SK-N-SH (cell line): Measurements from ENCODE around the gene POPDC3. TPM values are rescaled to one million over a fixed set of nuclear protein-coding genes. Genes with fewer than 3 reads are reported as not detected.

Source experiments
- CTCF ChIA-PET: fragments of 300-600, 350-600 bp; formaldehyde crosslinking; extraction: SDS; loops from one replicate; lab custom pipeline; 2021; lab: Yijun Ruan, JAX
- POLR2A ChIA-PET: fragments of 350-600 bp; sonication (Branson Sonifier 250); formaldehyde crosslinking; extraction: SDS; loops from one replicate; lab custom pipeline; 2020; ENCODE audit warnings: antibody characterized with exemption, inconsistent platforms; lab: Yijun Ruan, JAX
- DNase-seq: peaks from one replicate; pipeline ENCODE4 v3.0.0; 2012
- H2AFZ ChIP-seq: fragments of 200-600 bp; sonication (generic); 2 replicates; pipeline ENCODE4 v1.8.1; 2016; ENCODE audit warnings: antibody characterized with exemption, mild to moderate bottlenecking, low read depth
- H3F3A ChIP-seq: fragments of 200-600 bp; sonication (generic); replicated peaks from 2 replicates; pipeline ENCODE3; 2016; ENCODE audit warnings: antibody characterized with exemption, mild to moderate bottlenecking; ENCODE audit not compliant: insufficient read depth
- H3K27ac ChIP-seq, 2 experiments: fragments of 200-500 bp in 1 of 2; fragments of 200-600 bp in 1 of 2; sonication (Bioruptor generic) in 1 of 2; sonication (generic), shearing (Covaris generic) in 1 of 2; 2 replicates each; pipeline versions ENCODE4 v1.5.1 to v1.6.1; 2014 to 2016; ENCODE audit warnings: low read depth in 2 of 2, inconsistent platforms in 1 of 2, low read length in 1 of 2, mild to moderate bottlenecking in 1 of 2, mixed read lengths in 1 of 2
- H3K27me3 ChIP-seq: fragments of 200-600 bp; sonication (generic), shearing (Covaris generic); 2 replicates; pipeline ENCODE4 v1.6.1; 2016; ENCODE audit warnings: mixed run types; ENCODE audit not compliant: insufficient read depth
- H3K36me3 ChIP-seq, 2 experiments: fragments of 200-500 bp in 1 of 2; fragments of 200-600 bp in 1 of 2; sonication (Bioruptor generic) in 1 of 2; sonication (generic) in 1 of 2; replicated peaks in 1 of 2; 2 replicates each; pipeline versions ENCODE3 to v1.5.1; 2014 to 2016; ENCODE audit warnings: low read length in 1 of 2, mild to moderate bottlenecking in 1 of 2; ENCODE audit not compliant: insufficient read depth in 2 of 2, control insufficient read depth in 1 of 2
- H3K4me1 ChIP-seq, 2 experiments: fragments of 200-500 bp in 1 of 2; fragments of 200-600 bp in 1 of 2; sonication (Bioruptor generic) in 1 of 2; sonication (generic), shearing (Covaris generic) in 1 of 2; 2 replicates each; pipeline versions ENCODE4 v1.5.1 to v1.6.1; 2014 to 2016; ENCODE audit warnings: low read depth in 1 of 2, low read length in 1 of 2, mixed run types in 1 of 2; ENCODE audit not compliant: insufficient read depth in 2 of 2, control insufficient read depth in 1 of 2
- H3K4me2 ChIP-seq: fragments of 200-600 bp; sonication (generic), shearing (Covaris generic); 2 replicates; pipeline ENCODE4 v1.6.1; 2017; ENCODE audit warnings: mixed run types
- H3K4me3 ChIP-seq, 2 experiments: fragments of 200-500 bp in 1 of 2; fragments of 200-600 bp in 1 of 2; sonication (Bioruptor generic) in 1 of 2; sonication (generic), shearing (Covaris generic) in 1 of 2; 2 replicates each; pipeline versions ENCODE4 v1.5.1 to v1.8.1; 2014 to 2016; ENCODE audit warnings: low read depth in 2 of 2, inconsistent platforms in 1 of 2, low read length in 1 of 2, mild to moderate bottlenecking in 1 of 2, mixed read lengths in 1 of 2, moderate library complexity in 1 of 2
- H3K79me2 ChIP-seq: fragments of 200-600 bp; sonication (generic); 2 replicates; pipeline ENCODE4 v1.8.1; 2017; ENCODE audit warnings: mild to moderate bottlenecking; ENCODE audit not compliant: insufficient read depth
- H3K9ac ChIP-seq: fragments of 200-600 bp; sonication (generic); 2 replicates; pipeline ENCODE4 v1.6.1; 2017; ENCODE audit warnings: mixed run types
- H3K9me2 ChIP-seq: fragments of 200-600 bp; sonication (generic); 2 replicates; pipeline ENCODE4 v1.6.1; 2017; ENCODE audit warnings: mixed run types
- H3K9me3 ChIP-seq: fragments of 200-600 bp; sonication (generic); 2 replicates; pipeline ENCODE4 v1.6.1; 2017; ENCODE audit warnings: mixed run types, mild to moderate bottlenecking, moderate library complexity
- H4K20me1 ChIP-seq: fragments of 200-600 bp; sonication (generic); 2 replicates; pipeline ENCODE4 v1.6.1; 2017; ENCODE audit warnings: mild to moderate bottlenecking, mixed run types; ENCODE audit not compliant: insufficient read depth
- CHD2 ChIP-seq: fragments of 150-350 bp; IDR thresholded peaks from 2 replicates; pipeline ENCODE4 v1.6.1; 2018; ENCODE audit warnings: low read length; ENCODE audit not compliant: partially characterized antibody
- ELF1 ChIP-seq: IDR thresholded peaks from 2 replicates; pipeline ENCODE4 v1.4.0; 2012
- EP300 ChIP-seq, 2 experiments: IDR thresholded peaks; 2 replicates each; pipeline versions ENCODE4 v1.4.0 to v1.6.1; 2012; ENCODE audit warnings: borderline replicate concordance in 1 of 2, low read depth in 1 of 2, low read length in 1 of 2
- FOSL2 ChIP-seq: IDR thresholded peaks from 2 replicates; pipeline ENCODE4 v1.4.0; 2012; ENCODE audit warnings: low read depth, mild to moderate bottlenecking, moderate library complexity, borderline replicate concordance
- GABPA ChIP-seq: IDR thresholded peaks from 2 replicates; pipeline ENCODE4 v1.4.0; 2012; ENCODE audit warnings: low read depth, mild to moderate bottlenecking
- GATA2 ChIP-seq: sonication (generic); formaldehyde crosslinking; IDR thresholded peaks from 2 replicates; pipeline ENCODE4 v1.5.0; 2020; ENCODE audit warnings: mild to moderate bottlenecking, missing genetic modification reagents
- NFIC ChIP-seq: IDR thresholded peaks from 2 replicates; pipeline ENCODE4 v1.4.0; 2012; ENCODE audit warnings: borderline replicate concordance
- RAD21 ChIP-seq: IDR thresholded peaks from 2 replicates; pipeline ENCODE4 v1.6.1; 2012; ENCODE audit warnings: mild to moderate bottlenecking, low read length
- RCOR1 ChIP-seq: fragments of 150-350 bp; IDR thresholded peaks from 2 replicates; pipeline ENCODE4 v1.6.1; 2017; ENCODE audit warnings: antibody characterized with exemption, low read length
- RFX5 ChIP-seq: IDR thresholded peaks from 2 replicates; pipeline ENCODE4 v1.6.1; 2012; ENCODE audit warnings: mild to moderate bottlenecking, improper control_type of control experiment, low read length
- RXRA ChIP-seq: IDR thresholded peaks from 2 replicates; pipeline ENCODE4 v1.4.0; 2012; ENCODE audit warnings: low read depth, mild to moderate bottlenecking, borderline replicate concordance
- SIN3A ChIP-seq: IDR thresholded peaks from 2 replicates; pipeline ENCODE4 v1.6.1; 2012; ENCODE audit warnings: low read depth, mild to moderate bottlenecking, low read length, moderate library complexity, borderline replicate concordance
- SMC3 ChIP-seq: IDR thresholded peaks from 2 replicates; pipeline ENCODE4 v1.6.1; 2012; ENCODE audit warnings: low read depth, low read length, improper control_type of control experiment
- WGBS: methylation state at CpG from one replicate; pipeline ENCODE4 v1.1.6; 2017; ENCODE audit warnings: low lambda C conversion rate; 5-methylcytosine and 5-hydroxymethylcytosine counted together
- polyA plus RNA-seq, 3 experiments: library from polyadenylated mRNA; depleted of rRNA; stranded (reverse); fragments of >200 nt; gene quantifications; 2 replicates each; pipeline ENCODE4 v1.2.3, GENCODE V29; 2012
- TF ChIP-seq, protein P1 (sequence below): IDR thresholded peaks from 2 replicates; pipeline ENCODE4 v1.4.0; 2012; ENCODE audit warnings: low read depth, borderline replicate concordance
- TF ChIP-seq, protein P2 (sequence below): fragments of 150-350 bp; IDR thresholded peaks from 2 replicates; pipeline ENCODE4 v1.6.1; 2017; ENCODE audit warnings: antibody characterized with exemption, low read length, low read depth, borderline replicate concordance
- TF ChIP-seq, protein P3 (sequence below): fragments of 200-600 bp; sonication (generic); IDR thresholded peaks from 2 replicates; pipeline ENCODE4 v1.6.1; 2017; ENCODE audit warnings: antibody characterized with exemption, mild to moderate bottlenecking, moderate library complexity
- TF ChIP-seq, protein P4 (sequence below): IDR thresholded peaks from 2 replicates; pipeline ENCODE4; 2012

Gene POPDC3
- polyA plus RNA-seq, 1 of the 3 experiments (the other 2 are of a cell fraction): 19.0 TPM

DNA sequence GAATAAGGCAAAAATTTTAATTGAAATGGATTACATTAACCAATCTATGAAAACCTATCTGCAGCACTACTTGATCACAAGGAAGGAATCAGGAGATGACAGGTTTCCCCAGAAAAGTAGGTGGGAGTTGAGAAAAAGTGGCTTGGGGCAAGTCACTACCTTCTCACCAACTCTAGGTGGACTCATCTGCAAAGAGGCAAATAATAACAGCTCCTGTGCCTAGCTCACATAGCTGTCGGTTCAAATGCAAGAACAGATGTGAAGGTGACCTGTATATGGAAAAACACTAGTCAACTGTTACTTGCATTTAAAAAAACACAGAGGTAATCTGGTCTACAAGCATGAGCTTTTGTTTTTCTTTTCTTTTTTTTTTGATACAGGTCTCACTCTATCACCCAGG is 67.2 kb downstream of the POPDC3 start:
- no peak overlapping the region for H2AFZ ChIP-seq
- H3K9me2 ChIP-seq: no peaks in the 10 kb centered on the region
- H3K27ac ChIP-seq: no peak overlapping the region
- H3K4me2 ChIP-seq: no peak overlapping the region
- WGBS: 93% methylated on average over 1 of the region's 1 CpG
- H3K27me3 ChIP-seq: no peaks in the 10 kb centered on the region
- H3K9me3 ChIP-seq: no peaks in the 10 kb centered on the region
- H3K79me2 ChIP-seq: no peaks in the 10 kb centered on the region
- TF ChIP-seq CHD2: no peak
- TF ChIP-seq RFX5: no peak
- TF ChIP-seq NFIC: no peak
- TF ChIP-seq GABPA: no peak
- TF ChIP-seq RAD21: peak; percentile 18; the same call in 1 of the 2 replicates
- TF ChIP-seq, protein P1, sequence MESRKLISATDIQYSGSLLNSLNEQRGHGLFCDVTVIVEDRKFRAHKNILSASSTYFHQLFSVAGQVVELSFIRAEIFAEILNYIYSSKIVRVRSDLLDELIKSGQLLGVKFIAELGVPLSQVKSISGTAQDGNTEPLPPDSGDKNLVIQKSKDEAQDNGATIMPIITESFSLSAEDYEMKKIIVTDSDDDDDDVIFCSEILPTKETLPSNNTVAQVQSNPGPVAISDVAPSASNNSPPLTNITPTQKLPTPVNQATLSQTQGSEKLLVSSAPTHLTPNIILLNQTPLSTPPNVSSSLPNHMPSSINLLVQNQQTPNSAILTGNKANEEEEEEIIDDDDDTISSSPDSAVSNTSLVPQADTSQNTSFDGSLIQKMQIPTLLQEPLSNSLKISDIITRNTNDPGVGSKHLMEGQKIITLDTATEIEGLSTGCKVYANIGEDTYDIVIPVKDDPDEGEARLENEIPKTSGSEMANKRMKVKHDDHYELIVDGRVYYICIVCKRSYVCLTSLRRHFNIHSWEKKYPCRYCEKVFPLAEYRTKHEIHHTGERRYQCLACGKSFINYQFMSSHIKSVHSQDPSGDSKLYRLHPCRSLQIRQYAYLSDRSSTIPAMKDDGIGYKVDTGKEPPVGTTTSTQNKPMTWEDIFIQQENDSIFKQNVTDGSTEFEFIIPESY: no peak
- no peak overlapping the region for H3K9ac ChIP-seq
- no peaks in the 10 kb centered on the region for H3F3A ChIP-seq
- POLR2A ChIA-PET: no interaction called here
- H4K20me1 ChIP-seq: no peaks in the 10 kb centered on the region
- no peak for DNase-seq
- H3K4me1 ChIP-seq: peaks cover 0 to 3% of the 10 kb centered on the region in 2 experiments; a peak in 1 of 4 replicates
- CTCF ChIA-PET: interaction anchor here (1.3 to 1.4 kb wide), 2 partner anchors 25 to 290 kb away, joined by 5 to 7 read pairs; partner anchors contain the start of gene PREP
- H3K4me3 ChIP-seq: no peak overlapping the region
- peaks cover 32 to 38% of the 10 kb centered on the region in 2 experiments for H3K36me3 ChIP-seq

DNA sequence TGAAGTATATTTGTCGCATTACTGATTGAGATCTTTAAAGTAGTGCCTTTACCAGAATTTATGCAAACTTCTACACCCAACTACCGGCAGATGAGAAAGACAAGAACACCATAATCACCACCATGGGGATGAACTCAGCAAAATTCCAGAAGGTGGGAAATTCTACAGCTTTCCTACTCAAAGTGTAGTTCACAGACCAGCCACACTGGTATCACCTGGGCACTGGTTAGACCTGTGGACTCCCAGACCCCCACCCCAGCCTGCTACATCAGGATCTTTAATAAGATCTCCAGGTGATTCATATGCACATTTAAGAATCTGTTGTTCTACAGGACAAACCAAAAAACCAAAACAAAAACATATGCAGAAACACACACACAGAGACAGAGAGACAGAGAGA is 67.9 kb downstream of the POPDC3 start:
- CTCF ChIA-PET: interaction anchor here (0.6 to 2.2 kb wide), 2 partner anchors 24 to 678 kb away, joined by 4 to 12 read pairs; no protein-coding TSS in a partner anchor
- Histone ChIP-seq H3F3A (no peaks in the 10 kb centered on the region), H2AFZ (no peak overlapping the region), H3K36me3 (peaks cover 28 to 40% of the 10 kb centered on the region in 2 experiments), H3K4me2 (no peak overlapping the region), H3K9ac (no peak overlapping the region), H3K9me2 (no peaks in the 10 kb centered on the region), H3K79me2 (no peaks in the 10 kb centered on the region), H3K9me3 (no peaks in the 10 kb centered on the region)
- POLR2A ChIA-PET: no interaction called here
- 95% methylated on average over 2 of the region's 2 CpGs for WGBS
- TF ChIP-seq EP300 (IDR thresholded peaks at IDR 0.05; ENCODE audit: borderline replicate concordance in 1 of 2, low read depth in 1 of 2, low read length in 1 of 2) (no peak), RXRA (no peak), SMC3 (no peak)
- TF ChIP-seq, all 33 proteins: peak for 0
- Histone ChIP-seq H4K20me1 (no peaks in the 10 kb centered on the region), H3K27me3 (no peaks in the 10 kb centered on the region), H3K27ac (no peak overlapping the region), H3K4me3 (no peak overlapping the region), H3K4me1 (peaks cover 0 to 3% of the 10 kb centered on the region in 2 experiments; a peak in 1 of 4 replicates)
- no peak for DNase-seq

DNA sequence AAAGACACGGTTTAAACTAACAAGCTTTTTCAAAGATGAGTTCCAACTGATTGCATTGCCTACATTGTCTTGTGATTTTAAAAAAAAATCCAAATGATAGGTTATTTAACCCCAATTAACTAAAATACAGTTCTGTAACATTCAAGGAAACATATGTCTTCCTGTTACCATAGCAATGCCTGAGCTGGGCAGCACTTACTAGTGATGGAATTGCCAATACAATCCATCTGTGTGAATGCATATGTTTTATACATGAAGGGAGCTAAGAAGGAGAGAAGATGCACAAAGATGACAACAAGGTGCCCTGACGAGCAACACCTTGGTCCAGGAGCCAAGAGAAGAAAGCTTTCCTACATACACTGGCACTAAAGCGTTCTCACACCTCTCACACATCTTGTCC is 68.7 kb downstream of the POPDC3 start:
- H3K27ac ChIP-seq: no peak overlapping the region
- TF ChIP-seq, protein P2, sequence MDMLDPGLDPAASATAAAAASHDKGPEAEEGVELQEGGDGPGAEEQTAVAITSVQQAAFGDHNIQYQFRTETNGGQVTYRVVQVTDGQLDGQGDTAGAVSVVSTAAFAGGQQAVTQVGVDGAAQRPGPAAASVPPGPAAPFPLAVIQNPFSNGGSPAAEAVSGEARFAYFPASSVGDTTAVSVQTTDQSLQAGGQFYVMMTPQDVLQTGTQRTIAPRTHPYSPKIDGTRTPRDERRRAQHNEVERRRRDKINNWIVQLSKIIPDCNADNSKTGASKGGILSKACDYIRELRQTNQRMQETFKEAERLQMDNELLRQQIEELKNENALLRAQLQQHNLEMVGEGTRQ: no peak
- no peak for TF ChIP-seq SIN3A
- TF ChIP-seq ELF1: no peak
- TF ChIP-seq, protein P3, sequence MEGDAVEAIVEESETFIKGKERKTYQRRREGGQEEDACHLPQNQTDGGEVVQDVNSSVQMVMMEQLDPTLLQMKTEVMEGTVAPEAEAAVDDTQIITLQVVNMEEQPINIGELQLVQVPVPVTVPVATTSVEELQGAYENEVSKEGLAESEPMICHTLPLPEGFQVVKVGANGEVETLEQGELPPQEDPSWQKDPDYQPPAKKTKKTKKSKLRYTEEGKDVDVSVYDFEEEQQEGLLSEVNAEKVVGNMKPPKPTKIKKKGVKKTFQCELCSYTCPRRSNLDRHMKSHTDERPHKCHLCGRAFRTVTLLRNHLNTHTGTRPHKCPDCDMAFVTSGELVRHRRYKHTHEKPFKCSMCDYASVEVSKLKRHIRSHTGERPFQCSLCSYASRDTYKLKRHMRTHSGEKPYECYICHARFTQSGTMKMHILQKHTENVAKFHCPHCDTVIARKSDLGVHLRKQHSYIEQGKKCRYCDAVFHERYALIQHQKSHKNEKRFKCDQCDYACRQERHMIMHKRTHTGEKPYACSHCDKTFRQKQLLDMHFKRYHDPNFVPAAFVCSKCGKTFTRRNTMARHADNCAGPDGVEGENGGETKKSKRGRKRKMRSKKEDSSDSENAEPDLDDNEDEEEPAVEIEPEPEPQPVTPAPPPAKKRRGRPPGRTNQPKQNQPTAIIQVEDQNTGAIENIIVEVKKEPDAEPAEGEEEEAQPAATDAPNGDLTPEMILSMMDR: no peak
- no peak for TF ChIP-seq RAD21
- TF ChIP-seq FOSL2: no peak
- TF ChIP-seq, protein P4, sequence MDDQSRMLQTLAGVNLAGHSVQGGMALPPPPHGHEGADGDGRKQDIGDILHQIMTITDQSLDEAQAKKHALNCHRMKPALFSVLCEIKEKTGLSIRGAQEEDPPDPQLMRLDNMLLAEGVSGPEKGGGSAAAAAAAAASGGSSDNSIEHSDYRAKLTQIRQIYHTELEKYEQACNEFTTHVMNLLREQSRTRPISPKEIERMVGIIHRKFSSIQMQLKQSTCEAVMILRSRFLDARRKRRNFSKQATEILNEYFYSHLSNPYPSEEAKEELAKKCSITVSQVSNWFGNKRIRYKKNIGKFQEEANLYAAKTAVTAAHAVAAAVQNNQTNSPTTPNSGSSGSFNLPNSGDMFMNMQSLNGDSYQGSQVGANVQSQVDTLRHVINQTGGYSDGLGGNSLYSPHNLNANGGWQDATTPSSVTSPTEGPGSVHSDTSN: no peak
- no peak for TF ChIP-seq RCOR1
- no peak for TF ChIP-seq GABPA
- no peak for TF ChIP-seq GATA2 (CRISPR knock-in tag)

More for the DNA sequence above, 68.7 kb downstream of the POPDC3 start:
- Histone ChIP-seq H3K9me3 (no peaks in the 10 kb centered on the region), H3K36me3 (peaks cover 20 to 34% of the 10 kb centered on the region in 2 experiments), H3K79me2 (no peaks in the 10 kb centered on the region), H3K4me3 (no peak overlapping the region), H4K20me1 (no peaks in the 10 kb centered on the region), H3K27me3 (no peaks in the 10 kb centered on the region), H3K4me2 (no peak overlapping the region), H3K9me2 (no peaks in the 10 kb centered on the region), H2AFZ (no peak overlapping the region), H3K9ac (no peak overlapping the region), H3K4me1 (peaks cover 0 to 3% of the 10 kb centered on the region in 2 experiments; a peak in 1 of 4 replicates), H3F3A (no peaks in the 10 kb centered on the region)
- CTCF ChIA-PET: interaction anchor here (0.9 to 2.2 kb wide), 4 partner anchors 23 to 292 kb away, joined by 3 to 12 read pairs (median 4); partner anchors contain the start of gene PREP
- no peak for DNase-seq
- 81% methylated on average over 3 of the region's 3 CpGs for WGBS
- POLR2A ChIA-PET: no interaction called here
